Spinal cord (tissue), 10 donors: ENCODE data around the gene CEP250. TPM values are rescaled to one million over a fixed set of nuclear protein-coding genes. Genes with fewer than 3 reads are reported as not detected.
"Not testable (repeated sequence)": the region's sequence is repeated elsewhere in the genome, so short reads cannot be mapped to it uniquely, and the experiment has no call there.

Source experiments
- DNase-seq, 6 donors: peaks; one replicate each; pipeline versions ENCODE4 v3.0.0 to v3.0.0-alpha.2; 2013 to 2015; ENCODE audit warnings: low spot score in 6 of 6, low read depth in 4 of 6
- H3K27ac ChIP-seq: one replicate; pipeline ENCODE4 v1.5.1; 2013; ENCODE audit warnings: low read depth, low read length, control low read depth
- H3K27me3 ChIP-seq: one replicate; pipeline ENCODE4 v1.6.1; 2013; ENCODE audit warnings: low read length; ENCODE audit not compliant: control insufficient read depth, insufficient read depth
- H3K36me3 ChIP-seq: one replicate; pipeline ENCODE4 v1.6.1; 2013; ENCODE audit warnings: low read length; ENCODE audit not compliant: control insufficient read depth, insufficient read depth
- H3K4me1 ChIP-seq: one replicate; pipeline ENCODE4 v1.6.1; 2013; ENCODE audit warnings: low read length; ENCODE audit not compliant: control insufficient read depth, insufficient read depth
- H3K4me3 ChIP-seq: one replicate; pipeline ENCODE4 v1.5.1; 2013; ENCODE audit warnings: low read depth, low read length, control low read depth
- H3K9me3 ChIP-seq: one replicate; pipeline ENCODE4 v1.6.1; 2013; ENCODE audit warnings: low read length; ENCODE audit not compliant: control insufficient read depth, insufficient read depth
- WGBS: methylation state at CpG from one replicate; pipeline ENCODE4 v1.1.5; 2013; ENCODE audit warnings: missing lambda C conversion rate; ENCODE audit not compliant: insufficient coverage; 5-methylcytosine and 5-hydroxymethylcytosine counted together
- polyA plus RNA-seq, 2 donors: library from polyadenylated mRNA; unstranded; fragments of 120-200 nt; gene quantifications; one replicate each; pipeline ENCODE4 v1.2.1, GENCODE V29; 2013; ENCODE audit not compliant: insufficient read length in 2 of 2
- total RNA-seq, 2 donors: library from RNA; depleted of rRNA in 1 of 2; stranded (reverse); fragments of 120-200 nt in 1 of 2; fragments of >200 nt in 1 of 2; gene quantifications; one replicate each; pipeline versions ENCODE4 v1.2.3 to v1.2.4, GENCODE V29; 2013 to 2014
- donor health status: healthy.

The CEP250 gene
- total and polyA plus RNA-seq, 4 donors = 24.5 to 55.3 (median 35.9) TPM

- no peak for DNase-seq
- Histone ChIP-seq H3K9me3 (no peaks in the 10 kb centered on the region), H3K4me1 (no peaks in the 10 kb centered on the region), H3K4me3 (no peak overlapping the region), H3K36me3 (peaks cover 95% of the 10 kb centered on the region), H3K27me3 (no peaks in the 10 kb centered on the region), H3K27ac (no peak overlapping the region)
- 100% methylated on average over 3 of the region's 3 CpGs for WGBS
Measured at GRCh38 chr20:35552914-35553313, 97.5 kb downstream of the CEP250 start.

- not testable (repeated sequence) for H3K27me3 ChIP-seq, H3K27ac ChIP-seq, H3K4me3 ChIP-seq, H3K9me3 ChIP-seq, DNase-seq, H3K4me1 ChIP-seq
- 83% methylated on average over 4 of the region's 4 CpGs for WGBS
- peaks cover 98% of the 10 kb centered on the region for H3K36me3 ChIP-seq
Measured at GRCh38 chr20:35555461-35555860, 100.1 kb downstream of the CEP250 start.

- Histone ChIP-seq H3K4me3 (no peak overlapping the region), H3K27ac (no peak overlapping the region), H3K4me1 (peaks cover 1% of the 10 kb centered on the region), H3K9me3 (no peaks in the 10 kb centered on the region), H3K27me3 (no peaks in the 10 kb centered on the region), H3K36me3 (peaks cover 94% of the 10 kb centered on the region)
- 96% methylated on average over 16 of the region's 21 CpGs for WGBS
- DNase-seq = no peak
Measured at GRCh38 chr20:35555951-35556645, 100.7 kb downstream of the CEP250 start.

GRCh38 chr20:35556871-35557270 lies 101.5 kb downstream of the CEP250 start:
- Histone ChIP-seq H3K27me3 (no peaks in the 10 kb centered on the region), H3K4me3 (no peak overlapping the region), H3K9me3 (no peaks in the 10 kb centered on the region), H3K36me3 (peaks cover 86% of the 10 kb centered on the region), H3K27ac (no peak overlapping the region), H3K4me1 (peaks cover 3% of the 10 kb centered on the region)
- DNase-seq = no peak
- WGBS = 60% methylated on average over 1 of the region's 8 CpGs

GRCh38 chr20:35558451-35558850 lies 103.1 kb downstream of the CEP250 start:
- no peaks in the 10 kb centered on the region for H3K27me3 ChIP-seq
- no peak for DNase-seq
- peaks cover 3% of the 10 kb centered on the region for H3K4me1 ChIP-seq
- no peak overlapping the region for H3K4me3 ChIP-seq
- 100% methylated on average over 1 of the region's 4 CpGs for WGBS
- H3K36me3 ChIP-seq = peaks cover 70% of the 10 kb centered on the region
- no peaks in the 10 kb centered on the region for H3K9me3 ChIP-seq
- H3K27ac ChIP-seq = no peak overlapping the region

- Histone ChIP-seq H3K4me3 (no peak overlapping the region), H3K27ac (no peak overlapping the region), H3K9me3 (no peaks in the 10 kb centered on the region), H3K36me3 (peaks cover 63% of the 10 kb centered on the region), H3K27me3 (no peaks in the 10 kb centered on the region), H3K4me1 (peaks cover 3% of the 10 kb centered on the region)
- 92% methylated on average over 22 of the region's 24 CpGs for WGBS
- no peak for DNase-seq
Measured at GRCh38 chr20:35559042-35559693, 103.8 kb downstream of the CEP250 start.

- Histone ChIP-seq H3K27me3 (no peaks in the 10 kb centered on the region), H3K36me3 (peaks cover 54% of the 10 kb centered on the region), H3K9me3 (no peaks in the 10 kb centered on the region), H3K4me3 (no peak overlapping the region), H3K4me1 (peaks cover 3% of the 10 kb centered on the region), H3K27ac (no peak overlapping the region)
- WGBS = 71% methylated on average over 15 of the region's 18 CpGs
- no peak for DNase-seq
Measured at GRCh38 chr20:35560105-35560511, 104.7 kb downstream of the CEP250 start.

GRCh38 chr20:35560541-35560940 lies 105.1 kb downstream of the CEP250 start:
- no peak overlapping the region for H3K27ac ChIP-seq
- peaks cover 3% of the 10 kb centered on the region for H3K4me1 ChIP-seq
- H3K27me3 ChIP-seq = no peaks in the 10 kb centered on the region
- H3K36me3 ChIP-seq = peaks cover 49% of the 10 kb centered on the region
- WGBS = 87% methylated on average over 6 of the region's 10 CpGs
- no peaks in the 10 kb centered on the region for H3K9me3 ChIP-seq
- no peak for DNase-seq
- no peak overlapping the region for H3K4me3 ChIP-seq

- no peaks in the 10 kb centered on the region for H3K9me3 ChIP-seq
- 18% methylated on average over 4 of the region's 7 CpGs for WGBS
- peak in 2 of 6 donors; percentile 26 to 30 for DNase-seq
- H3K27me3 ChIP-seq = no peaks in the 10 kb centered on the region
- H3K4me3 ChIP-seq = no peak overlapping the region
- no peak overlapping the region for H3K27ac ChIP-seq
- H3K4me1 ChIP-seq = peaks cover 3% of the 10 kb centered on the region
- H3K36me3 ChIP-seq = peaks cover 42% of the 10 kb centered on the region
Measured at GRCh38 chr20:35561268-35561667, 105.9 kb downstream of the CEP250 start.

GRCh38 chr20:35561671-35562070 lies 106.3 kb downstream of the CEP250 start:
- H3K4me3 ChIP-seq = no peak overlapping the region
- H3K36me3 ChIP-seq = peaks cover 38% of the 10 kb centered on the region
- 68% methylated on average over 5 of the region's 5 CpGs for WGBS
- no peaks in the 10 kb centered on the region for H3K9me3 ChIP-seq
- H3K27ac ChIP-seq = no peak overlapping the region
- H3K27me3 ChIP-seq = no peaks in the 10 kb centered on the region
- peaks cover 3% of the 10 kb centered on the region for H3K4me1 ChIP-seq
- no peak for DNase-seq
